Stomach (tissue), 4 donors: ENCODE results near the gene REPIN1.

ENCODE experiments used
- CTCF ChIP-seq, 7 experiments: fragments of 450-650 bp in 4 of 7; fragments of 200-600 bp in 3 of 7; sonication (generic) in 3 of 7; IDR thresholded peaks; one replicate each; pipeline ENCODE4 v1.5.1; 2016 to 2019; ENCODE audit warnings: antibody characterized with exemption in 7 of 7, control low read depth in 2 of 7, mild to moderate bottlenecking in 1 of 7
- EP300 ChIP-seq: sonication (generic); formaldehyde crosslinking; IDR thresholded peaks from one replicate; pipeline ENCODE4 v1.6.1; 2017; ENCODE audit warnings: antibody characterized with exemption
- POLR2A ChIP-seq, 4 donors: fragments of 450-650 bp; IDR thresholded peaks; one replicate each; pipeline ENCODE4 v1.6.1; 2016; ENCODE audit warnings: antibody characterized with exemption in 4 of 4, control low read depth in 2 of 4, mild to moderate bottlenecking in 1 of 4, moderate library complexity in 1 of 4
- POLR2AphosphoS5 ChIP-seq, 3 donors: sonication (generic); formaldehyde crosslinking; IDR thresholded peaks; one replicate each; pipeline ENCODE4 v1.6.1; 2016; ENCODE audit warnings: antibody characterized with exemption in 3 of 3

GRCh38 chr7:150413640-150414081 is 45.0 kb downstream of the REPIN1 start:
- TF ChIP-seq POLR2A (IDR thresholded peaks at IDR 0.05) (no peak), EP300 (no peak), CTCF (IDR thresholded peaks at IDR 0.05) (no peak), POLR2AphosphoS5 (IDR thresholded peaks at IDR 0.05) (no peak)
